Erythroblast (primary cell): Measurements from ENCODE around the gene MTREX.
A peak's percentile ranks its signal among the peaks of the same experiment; 100 is the strongest.
"Not testable (repeated sequence)": the region's sequence is repeated elsewhere in the genome, so short reads cannot be mapped to it uniquely, and the experiment has no call there.

Experiments
- DNase-seq, 2 experiments: peaks; one replicate each; lab custom pipeline; 2025; lab: John Stamatoyannopoulos, UW
- GATA1 ChIP-seq: IDR thresholded peaks from 2 replicates; pipeline ENCODE4 v1.6.1; 2011; ENCODE audit warnings: low read depth, mild to moderate bottlenecking, control low read depth, low read length, moderate library complexity
- POLR2A ChIP-seq: IDR thresholded peaks from 2 replicates; pipeline ENCODE4 v1.6.1; 2011; ENCODE audit warnings: mild to moderate bottlenecking, low read length

Gene MTREX

GRCh38 chr5:55308254-55308836 lies 556 bp downstream of the MTREX start:
- TF ChIP-seq GATA1 = no peak
- TF ChIP-seq POLR2A = no peak
- peak; percentile 70 to 75 for DNase-seq

- no peak for TF ChIP-seq POLR2A
- no peak for TF ChIP-seq GATA1
- no peak for DNase-seq
Observed at GRCh38 chr5:55313870-55314617, 6.3 kb downstream of the MTREX start.

- TF ChIP-seq POLR2A (no peak), GATA1 (no peak)
Observed at GRCh38 chr5:55316289-55316688, 8.5 kb downstream of the MTREX start.

GRCh38 chr5:55316837-55317236 lies 9.0 kb downstream of the MTREX start:
- no peak for TF ChIP-seq GATA1
- no peak for TF ChIP-seq POLR2A
- peak; percentile 49 to 75 for DNase-seq

More at GRCh38 chr5:55316289-55316688, 8.5 kb downstream of the MTREX start:
- DNase-seq = peak; percentile 14

- DNase-seq = not testable (repeated sequence)
Observed at GRCh38 chr5:55318237-55318636, 10.4 kb downstream of the MTREX start.

GRCh38 chr5:55319491-55319890 lies 11.7 kb downstream of the MTREX start:
- TF ChIP-seq POLR2A = no peak
- DNase-seq = no peak

- DNase-seq = no peak
- TF ChIP-seq POLR2A = no peak
- TF ChIP-seq GATA1 = no peak
Observed at GRCh38 chr5:55320571-55320970, 12.8 kb downstream of the MTREX start.

- TF ChIP-seq GATA1 (no peak), POLR2A (no peak)
- DNase-seq = peak in 1 of 2 experiments; percentile 7
Observed at GRCh38 chr5:55324006-55324405, 16.2 kb downstream of the MTREX start.

- peak; percentile 65 to 71 for DNase-seq
- TF ChIP-seq POLR2A = no peak
- no peak for TF ChIP-seq GATA1
Observed at GRCh38 chr5:55324815-55325418, 17.1 kb downstream of the MTREX start.

- TF ChIP-seq POLR2A (no peak), GATA1 (no peak)
- no peak for DNase-seq
Observed at GRCh38 chr5:55325621-55326020, 17.8 kb downstream of the MTREX start.

- TF ChIP-seq POLR2A (no peak), GATA1 (no peak)
- no peak for DNase-seq
Observed at GRCh38 chr5:55327281-55327680, 19.5 kb downstream of the MTREX start.

GRCh38 chr5:55331321-55331720 lies 23.5 kb downstream of the MTREX start:
- no peak for DNase-seq
- TF ChIP-seq POLR2A (no peak), GATA1 (no peak)

- peak; percentile 34 to 75 for DNase-seq
- no peak for TF ChIP-seq GATA1
- no peak for TF ChIP-seq POLR2A
Observed at GRCh38 chr5:55333017-55333416, 25.2 kb downstream of the MTREX start.

GRCh38 chr5:55333811-55334210 lies 26.0 kb downstream of the MTREX start:
- TF ChIP-seq POLR2A (no peak), GATA1 (no peak)
- DNase-seq = no peak
